Tibial nerve (tissue), 4 donors: Measurements from ENCODE around the gene HCN2. TPM values are rescaled to one million over a fixed set of nuclear protein-coding genes. Genes with fewer than 3 reads are reported as not detected.

Source experiments
- DNase-seq, 2 donors: peaks; one replicate each; pipeline ENCODE4 v3.0.0-alpha.2; 2019; ENCODE audit warnings: low spot score in 2 of 2
- H3K27ac ChIP-seq, 4 donors: fragments of 200-600 bp; sonication (generic) in 3 of 4; one replicate each; pipeline ENCODE4 v1.5.1; 2017 to 2019; ENCODE audit warnings: mild to moderate bottlenecking in 1 of 4
- H3K27me3 ChIP-seq, 2 donors: fragments of 200-600 bp; sonication (generic) in 1 of 2; one replicate each; pipeline versions ENCODE4 v1.5.1 to v1.6.0; 2017 to 2019
- H3K36me3 ChIP-seq, 3 donors: fragments of 200-600 bp; sonication (generic); one replicate each; pipeline ENCODE4 v1.5.1; 2018 to 2019
- H3K4me1 ChIP-seq, 4 donors: fragments of 200-600 bp; sonication (generic) in 3 of 4; one replicate each; pipeline ENCODE4 v1.5.1; 2017 to 2019
- H3K4me3 ChIP-seq, 4 donors: fragments of 200-600 bp; sonication (generic) in 3 of 4; one replicate each; pipeline ENCODE4 v1.5.1; 2017 to 2019; ENCODE audit warnings: mild to moderate bottlenecking in 1 of 4, moderate library complexity in 1 of 4
- H3K9me3 ChIP-seq, 4 donors: fragments of 200-600 bp; sonication (generic) in 3 of 4; one replicate each; pipeline ENCODE4 v1.5.1; 2017 to 2019
- CTCF ChIP-seq, 5 experiments: fragments of 200-600 bp in 3 of 5; fragments of 450-650 bp in 2 of 5; sonication (generic) in 3 of 5; IDR thresholded peaks; one replicate each; pipeline ENCODE4 v1.5.1; 2016 to 2019; ENCODE audit warnings: antibody characterized with exemption in 5 of 5, mild to moderate bottlenecking in 3 of 5, moderate library complexity in 2 of 5
- EP300 ChIP-seq, 2 donors: sonication (generic); formaldehyde crosslinking; IDR thresholded peaks; one replicate each; pipeline ENCODE4 v1.6.1; 2017; ENCODE audit warnings: antibody characterized with exemption in 2 of 2, mild to moderate bottlenecking in 1 of 2
- POLR2A ChIP-seq, 2 donors: fragments of 450-650 bp; IDR thresholded peaks; one replicate each; pipeline ENCODE4 v1.6.1; 2017; ENCODE audit warnings: antibody characterized with exemption in 2 of 2, mild to moderate bottlenecking in 2 of 2, moderate library complexity in 2 of 2
- whole genome bisulfite sequencing, 2 donors: methylation state at CpG; one replicate each; pipeline ENCODE4 v1.1.5; 2018; 5-methylcytosine and 5-hydroxymethylcytosine counted together
- total RNA-seq, 4 donors: library from RNA; depleted of rRNA; stranded (reverse); fragments of >200 nt; gene quantifications; one replicate each; pipeline ENCODE4 v1.1.0, GENCODE V29; 2016

HCN2 gene
- total RNA-seq, 4 donors from 2014 or later, result 0.59 TPM; not detected in 3

GRCh38 chr19:651114-651818, 61.6 kb downstream of the HCN2 start:
- H3K27ac ChIP-seq, result no peak overlapping the region
- no peak overlapping the region for H3K4me3 ChIP-seq
- no peaks in the 10 kb centered on the region for H3K9me3 ChIP-seq
- H3K27me3 ChIP-seq, result no peaks in the 10 kb centered on the region
- no peak for DNase-seq
- H3K36me3 ChIP-seq, result peaks cover 0 to 82% (median 35%) of the 10 kb centered on the region in 3 donors
- H3K4me1 ChIP-seq, result peaks cover 0 to 8% (median 0%) of the 10 kb centered on the region in 4 donors
- TF ChIP-seq EP300 (IDR thresholded peaks at IDR 0.05) (no peak), POLR2A (IDR thresholded peaks at IDR 0.05) (no peak), CTCF (IDR thresholded peaks at IDR 0.05) (no peak)
- WGBS, 2 donors, result 93 to 96% methylated on average over 54 to 56 of the region's 58 CpGs

- no peaks in the 10 kb centered on the region for H3K27me3 ChIP-seq
- H3K4me3 ChIP-seq, result no peak overlapping the region
- H3K27ac ChIP-seq, result no peak overlapping the region
- 85 to 88% methylated on average over 23 to 24 of the region's 24 CpGs for WGBS, 2 donors
- peaks cover 0 to 81% (median 30%) of the 10 kb centered on the region in 3 donors for H3K36me3 ChIP-seq
- peaks cover 0 to 14% (median under 1%) of the 10 kb centered on the region in 4 donors for H3K4me1 ChIP-seq
- TF ChIP-seq POLR2A (IDR thresholded peaks at IDR 0.05) (no peak), EP300 (IDR thresholded peaks at IDR 0.05) (no peak), CTCF (IDR thresholded peaks at IDR 0.05) (no peak)
- DNase-seq, result no peak
- H3K9me3 ChIP-seq, result no peaks in the 10 kb centered on the region
These were observed 62.3 kb downstream of the HCN2 start for GRCh38 chr19:651991-652390.

- peaks cover 0 to 22% (median 7%) of the 10 kb centered on the region in 4 donors for H3K4me1 ChIP-seq
- WGBS, 2 donors, result 91 to 92% methylated on average over 34 to 41 of the region's 54 CpGs
- H3K27ac ChIP-seq, result no peak overlapping the region
- no peaks in the 10 kb centered on the region for H3K27me3 ChIP-seq
- no peak for DNase-seq
- TF ChIP-seq CTCF (IDR thresholded peaks at IDR 0.05), result no peak
- no peak overlapping the region for H3K4me3 ChIP-seq
- peaks cover 0 to 81% (median 22%) of the 10 kb centered on the region in 3 donors for H3K36me3 ChIP-seq
- no peaks in the 10 kb centered on the region for H3K9me3 ChIP-seq
These were observed 63.0 kb downstream of the HCN2 start for GRCh38 chr19:652467-653389.

GRCh38 chr19:653425-653824, 63.7 kb downstream of the HCN2 start:
- H3K4me3 ChIP-seq, result no peak overlapping the region
- H3K9me3 ChIP-seq, result no peaks in the 10 kb centered on the region
- WGBS, 2 donors, result 89 to 92% methylated on average over 17 of the region's 17 CpGs
- peaks cover 0 to 81% (median 16%) of the 10 kb centered on the region in 3 donors for H3K36me3 ChIP-seq
- no peak for TF ChIP-seq POLR2A (IDR thresholded peaks at IDR 0.05)
- no peak overlapping the region for H3K27ac ChIP-seq
- peaks cover 0 to 29% (median 14%) of the 10 kb centered on the region in 4 donors for H3K4me1 ChIP-seq
- H3K27me3 ChIP-seq, result no peaks in the 10 kb centered on the region
- no peak for DNase-seq

GRCh38 chr19:655691-656090, 66.0 kb downstream of the HCN2 start:
- H3K27ac ChIP-seq, result no peak overlapping the region

More at GRCh38 chr19:655691-656090, 66.0 kb downstream of the HCN2 start:
- Histone ChIP-seq H3K4me3 (no peak overlapping the region), H3K36me3 (peaks cover 0 to 65% (median 7%) of the 10 kb centered on the region in 3 donors), H3K27me3 (no peaks in the 10 kb centered on the region), H3K4me1 (peaks cover 0 to 51% (median 36%) of the 10 kb centered on the region in 4 donors), H3K9me3 (no peaks in the 10 kb centered on the region)
- TF ChIP-seq EP300 (IDR thresholded peaks at IDR 0.05) (no peak), CTCF (IDR thresholded peaks at IDR 0.05) (no peak), POLR2A (IDR thresholded peaks at IDR 0.05) (no peak)
- no peak for DNase-seq
- WGBS, 2 donors, result 83 to 86% methylated on average over 17 of the region's 17 CpGs
